Measurements from ENCODE around the gene OSBPL1A. TPM values are rescaled to one million over a fixed set of nuclear protein-coding genes. Genes with fewer than 3 reads are reported as not detected.

OSBPL1A gene
- total and polyA plus RNA-seq, 10 of the 15 experiments (the other 5 are each of a cell fraction or from before 2014, with no cell fraction given), result 0.02 to 0.83 (median 0.11) TPM; not detected in 6

DNA sequence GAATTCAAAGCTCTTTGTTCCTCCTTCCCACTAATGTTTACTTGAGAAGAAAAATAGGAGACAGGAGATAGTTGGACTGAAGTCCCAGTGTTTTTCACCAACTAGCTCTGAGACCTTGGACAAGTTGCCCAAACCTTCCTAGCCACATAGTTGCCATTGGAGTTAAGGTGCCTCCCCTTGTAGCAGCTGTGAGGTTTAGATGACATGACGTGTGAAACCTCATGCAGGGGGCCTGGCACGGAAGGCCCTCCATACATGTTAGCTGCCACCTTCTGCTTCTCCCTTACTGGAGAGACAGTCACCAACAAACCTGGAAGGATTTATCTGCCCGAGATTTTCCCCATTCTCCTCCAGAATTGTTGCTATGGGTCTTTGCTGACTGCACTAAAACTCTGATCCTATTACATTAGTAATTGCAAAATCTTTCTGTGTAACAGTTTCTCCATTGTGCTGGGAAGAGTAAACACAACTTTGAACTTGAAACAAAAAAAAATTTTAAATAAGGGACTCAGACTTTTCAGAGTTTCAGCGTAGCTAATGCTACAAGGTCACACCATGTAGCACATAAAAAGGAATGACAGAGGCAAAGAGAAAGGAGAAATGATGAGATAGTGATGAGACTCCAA, 282.6 kb downstream of the OSBPL1A start (continued):
- TF ChIP-seq MEF2A (IDR thresholded peaks at IDR 0.05; ENCODE audit: insufficient read depth, low read depth, low read length), result no peak

DNA sequence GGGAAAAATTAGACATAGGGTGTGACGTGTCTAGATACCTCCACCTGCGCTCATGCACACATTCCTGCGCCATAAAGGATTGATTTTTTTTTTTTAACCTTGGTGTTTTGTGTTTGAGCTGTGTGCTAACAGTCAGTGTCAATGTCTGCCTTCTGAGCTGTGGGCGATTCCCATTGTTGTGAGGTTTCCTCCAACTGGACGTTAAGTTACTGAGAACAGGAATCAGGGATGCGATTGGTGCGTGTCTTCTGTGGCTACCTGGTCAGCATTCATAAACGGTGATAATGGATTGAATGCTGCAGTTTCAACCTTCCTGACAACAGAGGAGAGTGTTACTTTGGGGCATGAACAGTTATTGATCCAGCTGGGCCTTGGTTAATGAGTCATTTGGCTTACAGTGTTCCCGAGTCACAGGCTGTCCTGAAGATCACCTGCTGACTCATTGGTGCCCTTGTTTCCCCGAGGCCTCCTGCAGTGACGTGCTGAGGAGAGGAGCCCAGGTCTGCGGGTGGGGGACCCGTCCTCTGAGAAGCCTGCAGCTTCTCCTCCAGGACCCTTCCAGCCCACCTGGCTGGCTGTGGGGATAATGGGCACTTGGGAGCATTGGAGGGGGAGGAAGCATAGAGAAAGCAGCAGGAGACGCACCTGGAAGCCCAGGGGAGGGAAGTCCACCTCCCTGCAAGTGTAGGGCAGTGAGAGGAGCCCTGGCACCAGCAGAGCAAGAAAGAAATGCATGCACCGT, 284.6 kb downstream of the OSBPL1A start:
- POLR2A ChIA-PET, result interaction anchor here (0.6 to 1.6 kb wide), 2 partner anchors 46 to 384 kb away, joined by 4 read pairs; no protein-coding TSS in a partner anchor
- 59% methylated on average over 15 of the region's 15 CpGs for WGBS (ENCODE audit: insufficient coverage, insufficient replicate concordance, low lambda C conversion rate, missing lambda C conversion rate)
- H3K9ac ChIP-seq (ENCODE audit: control insufficient read depth, insufficient read depth, low read length), result no peak overlapping the region
- TF ChIP-seq STAT1 (conservative IDR thresholded peaks at IDR 0.05) (no peak), SIX5 (IDR thresholded peaks at IDR 0.05; ENCODE audit: low read depth, low read length, severe bottlenecking) (no peak), CREM (IDR thresholded peaks at IDR 0.05; ENCODE audit: low read depth) (no peak), STAT3 (IDR thresholded peaks at IDR 0.05; ENCODE audit: low read depth, low read length) (no peak), WRNIP1 (IDR thresholded peaks at IDR 0.05; ENCODE audit: borderline replicate concordance, low read depth, low read length) (no peak), YY1 (IDR thresholded peaks at IDR 0.05; ENCODE audit: low read depth, low read length) (no peak), PAX5 (IDR thresholded peaks at IDR 0.05; ENCODE audit: borderline replicate concordance, low read depth, low read length) (no peak), NR2C1 (IDR thresholded peaks at IDR 0.05) (no peak), ZZZ3 (IDR thresholded peaks at IDR 0.05; ENCODE audit: control insufficient read depth, insufficient read length, low read depth) (no peak), SMARCA5 (IDR thresholded peaks at IDR 0.05) (no peak), SPI1 (IDR thresholded peaks at IDR 0.05; ENCODE audit: borderline replicate concordance, insufficient read depth, low read depth, low read length) (no peak)
- TF ChIP-seq, protein P1, sequence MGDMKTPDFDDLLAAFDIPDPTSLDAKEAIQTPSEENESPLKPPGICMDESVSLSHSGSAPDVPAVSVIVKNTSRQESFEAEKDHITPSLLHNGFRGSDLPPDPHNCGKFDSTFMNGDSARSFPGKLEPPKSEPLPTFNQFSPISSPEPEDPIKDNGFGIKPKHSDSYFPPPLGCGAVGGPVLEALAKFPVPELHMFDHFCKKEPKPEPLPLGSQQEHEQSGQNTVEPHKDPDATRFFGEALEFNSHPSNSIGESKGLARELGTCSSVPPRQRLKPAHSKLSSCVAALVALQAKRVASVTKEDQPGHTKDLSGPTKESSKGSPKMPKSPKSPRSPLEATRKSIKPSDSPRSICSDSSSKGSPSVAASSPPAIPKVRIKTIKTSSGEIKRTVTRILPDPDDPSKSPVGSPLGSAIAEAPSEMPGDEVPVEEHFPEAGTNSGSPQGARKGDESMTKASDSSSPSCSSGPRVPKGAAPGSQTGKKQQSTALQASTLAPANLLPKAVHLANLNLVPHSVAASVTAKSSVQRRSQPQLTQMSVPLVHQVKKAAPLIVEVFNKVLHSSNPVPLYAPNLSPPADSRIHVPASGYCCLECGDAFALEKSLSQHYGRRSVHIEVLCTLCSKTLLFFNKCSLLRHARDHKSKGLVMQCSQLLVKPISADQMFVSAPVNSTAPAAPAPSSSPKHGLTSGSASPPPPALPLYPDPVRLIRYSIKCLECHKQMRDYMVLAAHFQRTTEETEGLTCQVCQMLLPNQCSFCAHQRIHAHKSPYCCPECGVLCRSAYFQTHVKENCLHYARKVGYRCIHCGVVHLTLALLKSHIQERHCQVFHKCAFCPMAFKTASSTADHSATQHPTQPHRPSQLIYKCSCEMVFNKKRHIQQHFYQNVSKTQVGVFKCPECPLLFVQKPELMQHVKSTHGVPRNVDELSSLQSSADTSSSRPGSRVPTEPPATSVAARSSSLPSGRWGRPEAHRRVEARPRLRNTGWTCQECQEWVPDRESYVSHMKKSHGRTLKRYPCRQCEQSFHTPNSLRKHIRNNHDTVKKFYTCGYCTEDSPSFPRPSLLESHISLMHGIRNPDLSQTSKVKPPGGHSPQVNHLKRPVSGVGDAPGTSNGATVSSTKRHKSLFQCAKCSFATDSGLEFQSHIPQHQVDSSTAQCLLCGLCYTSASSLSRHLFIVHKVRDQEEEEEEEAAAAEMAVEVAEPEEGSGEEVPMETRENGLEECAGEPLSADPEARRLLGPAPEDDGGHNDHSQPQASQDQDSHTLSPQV (IDR thresholded peaks at IDR 0.05), result no peak
- no peak overlapping the region for H2AFZ ChIP-seq (ENCODE audit: control insufficient read depth, low read depth, low read length)
- SMC1A ChIA-PET (ENCODE audit: uncharacterized antibody, unreplicated experiment), result no interaction called here
- H3K4me3 ChIP-seq, result no peak overlapping the region
- H3K36me3 ChIP-seq (ENCODE audit: control insufficient read depth in 2 of 2, insufficient read depth in 2 of 2, low read length in 1 of 2), result peaks cover 3 to 7% of the 10 kb centered on the region in 2 experiments; a peak in 2 of 4 replicates
- ATAC-seq (no peak), FAIRE-seq (no peak), DNase-seq (ENCODE audit: low read depth, low spot score) (no peak)
- CTCF ChIA-PET, result interaction anchor here (1.0 to 1.4 kb wide), 2 partner anchors 10 to 274 kb away, joined by 3 read pairs; no protein-coding TSS in a partner anchor
- H3K27me3 ChIP-seq (replicated peaks in 1 of 2; ENCODE audit: control insufficient read depth in 2 of 2, insufficient read depth in 2 of 2, low read length in 1 of 2), result no peaks in the 10 kb centered on the region
- in situ Hi-C loops (cut with MboI), result loop anchor here (5.0 kb wide), 1 partner anchor 146 kb away; no protein-coding TSS in a partner anchor
- BruUV-seq (replicated peaks), result no TSS peak
- H3K27ac ChIP-seq (ENCODE audit: control insufficient read depth, insufficient read depth), result no peak overlapping the region
- intact Hi-C loops (cut with micrococcal nuclease; ENCODE audit: unreplicated experiment), result no loop called here
- no peaks in the 10 kb centered on the region for H3K9me3 ChIP-seq (replicated peaks; ENCODE audit: control insufficient read depth, insufficient read depth, low read length)
- no peaks in the 10 kb centered on the region for H3K79me2 ChIP-seq (ENCODE audit: control insufficient read depth, insufficient read depth, low read length)
- RAD21 ChIA-PET (ENCODE audit: unreplicated experiment), result interaction anchor here (0.6 to 0.9 kb wide), 2 partner anchors 79 to 148 kb away, joined by 3 read pairs; no protein-coding TSS in a partner anchor
- H3K4me2 ChIP-seq (ENCODE audit: control insufficient read depth, insufficient read depth), result no peak overlapping the region
- H3K4me1 ChIP-seq (ENCODE audit: control insufficient read depth, insufficient read depth, low read length), result no peaks in the 10 kb centered on the region
- no peaks in the 10 kb centered on the region for H4K20me1 ChIP-seq (ENCODE audit: control insufficient read depth, insufficient read depth)
